ENCODE data around the gene HOXA7. TPM values are rescaled to one million over a fixed set of nuclear protein-coding genes. Genes with fewer than 3 reads are reported as not detected.

Gene HOXA7
- polyA plus RNA-seq, 1 of the 3 experiments (the other 2 are of a cell fraction) = not detected

DNA sequence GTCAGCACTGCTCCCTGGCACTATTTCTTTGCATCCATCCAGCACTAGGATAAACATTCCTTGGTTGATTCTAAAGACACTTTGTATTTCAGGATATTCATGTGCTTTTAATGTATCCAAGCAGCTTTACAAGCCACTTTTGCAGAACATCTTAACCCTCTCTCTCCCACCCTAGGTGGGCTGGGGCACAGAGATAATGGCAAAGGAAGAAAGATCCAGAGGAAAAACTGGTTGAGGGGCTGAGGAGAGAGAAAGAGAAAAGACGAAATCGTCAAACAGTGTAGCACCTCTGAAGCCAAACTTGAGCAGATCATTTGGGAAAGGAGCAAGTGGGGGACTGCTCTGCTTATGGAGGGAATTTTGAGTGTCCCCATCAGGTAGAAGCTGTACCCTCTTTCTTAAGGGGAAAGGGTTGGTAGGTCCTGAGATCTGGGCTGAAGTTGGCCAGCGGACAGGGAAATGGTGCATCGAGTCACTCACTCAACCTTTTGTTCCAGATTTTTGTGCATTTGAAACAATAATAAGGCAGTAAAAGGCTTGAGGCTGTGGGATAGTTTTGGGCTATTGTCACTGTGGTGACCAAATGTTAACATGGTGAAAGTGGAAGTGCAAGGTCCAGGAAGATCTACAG, 47.6 kb upstream of the HOXA7 start:
- WGBS (ENCODE audit: low lambda C conversion rate) = 14% methylated on average over 4 of the region's 4 CpGs

DNA sequence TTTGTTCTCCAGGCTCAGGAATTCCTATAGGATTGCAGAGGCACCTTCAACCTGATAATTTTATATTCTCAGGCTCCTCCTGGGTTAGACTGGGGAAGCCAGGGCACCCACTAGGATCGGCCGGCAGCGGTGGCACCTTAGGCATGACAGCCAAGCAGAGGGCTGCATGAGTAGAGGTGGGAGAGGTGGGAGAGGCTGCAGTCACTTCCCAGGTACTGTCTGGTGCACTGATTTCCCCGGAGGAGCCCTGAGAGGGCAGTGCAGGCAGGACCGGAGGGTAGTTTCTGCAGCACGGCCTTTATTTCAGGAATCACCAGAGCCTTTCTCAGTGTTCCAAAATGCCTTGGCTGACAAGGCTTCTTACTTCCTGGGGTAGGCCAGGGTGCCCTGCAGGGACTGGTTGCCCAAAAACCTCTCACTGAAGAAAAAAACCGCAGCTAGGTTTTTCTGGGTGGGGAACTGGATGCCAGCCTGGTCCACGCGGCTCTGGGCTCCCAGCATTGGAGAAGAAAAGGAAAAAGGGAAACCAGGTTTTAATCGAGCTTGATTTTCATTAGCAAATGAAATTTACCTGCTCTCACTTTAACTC, 47.0 kb upstream of the HOXA7 start:
- TF ChIP-seq SMC3 (IDR thresholded peaks at IDR 0.05; ENCODE audit: low read depth, low read length) = no peak
- TF ChIP-seq RXRA (IDR thresholded peaks at IDR 0.05; ENCODE audit: borderline replicate concordance, low read depth) = no peak
- TF ChIP-seq FOXM1 (IDR thresholded peaks at IDR 0.05; ENCODE audit: low read depth) = no peak
- TF ChIP-seq GATA2 (CRISPR knock-in tag; IDR thresholded peaks at IDR 0.05) = no peak
- TF ChIP-seq FOXJ3 (CRISPR knock-in tag; IDR thresholded peaks at IDR 0.05) = no peak
- TF ChIP-seq, protein P1, sequence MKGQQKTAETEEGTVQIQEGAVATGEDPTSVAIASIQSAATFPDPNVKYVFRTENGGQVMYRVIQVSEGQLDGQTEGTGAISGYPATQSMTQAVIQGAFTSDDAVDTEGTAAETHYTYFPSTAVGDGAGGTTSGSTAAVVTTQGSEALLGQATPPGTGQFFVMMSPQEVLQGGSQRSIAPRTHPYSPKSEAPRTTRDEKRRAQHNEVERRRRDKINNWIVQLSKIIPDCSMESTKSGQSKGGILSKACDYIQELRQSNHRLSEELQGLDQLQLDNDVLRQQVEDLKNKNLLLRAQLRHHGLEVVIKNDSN (IDR thresholded peaks at IDR 0.05; ENCODE audit: borderline replicate concordance, low read depth) = no peak
- H3K9me3 ChIP-seq = no peaks in the 10 kb centered on the region
- H3K27me3 ChIP-seq (ENCODE audit: insufficient read depth) = peaks cover 93% of the 10 kb centered on the region
- no peak overlapping the region for H3K4me2 ChIP-seq
- no peak overlapping the region for H3K9ac ChIP-seq
- no peaks in the 10 kb centered on the region for H3K9me2 ChIP-seq
- H3K4me1 ChIP-seq (ENCODE audit: control insufficient read depth in 1 of 2, insufficient read depth in 2 of 2, low read depth in 1 of 2, low read length in 1 of 2) = peaks cover 0 to 7% of the 10 kb centered on the region in 2 experiments; a peak in 1 of 4 replicates
- H3K4me3 ChIP-seq (ENCODE audit: low read depth in 2 of 2, low read length in 1 of 2) = no peak overlapping the region
- no peaks in the 10 kb centered on the region for H3K36me3 ChIP-seq (replicated peaks in 1 of 2; ENCODE audit: control insufficient read depth in 1 of 2, insufficient read depth in 2 of 2, low read length in 1 of 2)
- ChIA-PET POLR2A (no interaction called here), CTCF (interaction anchor here (0.7 to 7.3 kb wide), 13 partner anchors 9 to 893 kb away, joined by 3 to 37 read pairs (median 4); no protein-coding TSS in a partner anchor)
- no peaks in the 10 kb centered on the region for H3F3A ChIP-seq (replicated peaks; ENCODE audit: insufficient read depth)
- no peak for DNase-seq
- no peak overlapping the region for H3K27ac ChIP-seq (ENCODE audit: low read depth in 2 of 2, low read length in 1 of 2)
- 4% methylated on average over 10 of the region's 10 CpGs for WGBS (ENCODE audit: low lambda C conversion rate)
- H4K20me1 ChIP-seq (ENCODE audit: insufficient read depth) = peaks cover 6% of the 10 kb centered on the region; the same call in 1 of the 2 replicates
- no peak overlapping the region for H2AFZ ChIP-seq (ENCODE audit: low read depth)
- no peaks in the 10 kb centered on the region for H3K79me2 ChIP-seq (ENCODE audit: insufficient read depth)

More for the DNA sequence above, 47.6 kb upstream of the HOXA7 start:
- no peak for DNase-seq
- Histone ChIP-seq H3K9ac (no peak overlapping the region), H3K27me3 (ENCODE audit: insufficient read depth) (peaks cover 93% of the 10 kb centered on the region), H3K36me3 (replicated peaks in 1 of 2; ENCODE audit: control insufficient read depth in 1 of 2, insufficient read depth in 2 of 2, low read length in 1 of 2) (no peaks in the 10 kb centered on the region), H4K20me1 (ENCODE audit: insufficient read depth) (peaks cover 6% of the 10 kb centered on the region; the same call in 1 of the 2 replicates), H3K79me2 (ENCODE audit: insufficient read depth) (no peaks in the 10 kb centered on the region), H3K27ac (ENCODE audit: low read depth in 2 of 2, low read length in 1 of 2) (no peak overlapping the region), H3K4me1 (ENCODE audit: control insufficient read depth in 1 of 2, insufficient read depth in 2 of 2, low read depth in 1 of 2, low read length in 1 of 2) (peaks cover 0 to 7% of the 10 kb centered on the region in 2 experiments; a peak in 1 of 4 replicates), H3F3A (replicated peaks; ENCODE audit: insufficient read depth) (no peaks in the 10 kb centered on the region), H3K9me3 (no peaks in the 10 kb centered on the region), H2AFZ (ENCODE audit: low read depth) (no peak overlapping the region), H3K4me3 (ENCODE audit: low read depth in 2 of 2, low read length in 1 of 2) (no peak overlapping the region), H3K9me2 (no peaks in the 10 kb centered on the region), H3K4me2 (no peak overlapping the region)
- POLR2A ChIA-PET = no interaction called here
- no peak for TF ChIP-seq FOXJ3 (CRISPR knock-in tag; IDR thresholded peaks at IDR 0.05)
- peak; percentile 32; the same call in 1 of the 2 replicates for TF ChIP-seq EZH2phosphoT487 (IDR thresholded peaks at IDR 0.05; ENCODE audit: borderline replicate concordance, low read depth)
- TF ChIP-seq, protein P2, sequence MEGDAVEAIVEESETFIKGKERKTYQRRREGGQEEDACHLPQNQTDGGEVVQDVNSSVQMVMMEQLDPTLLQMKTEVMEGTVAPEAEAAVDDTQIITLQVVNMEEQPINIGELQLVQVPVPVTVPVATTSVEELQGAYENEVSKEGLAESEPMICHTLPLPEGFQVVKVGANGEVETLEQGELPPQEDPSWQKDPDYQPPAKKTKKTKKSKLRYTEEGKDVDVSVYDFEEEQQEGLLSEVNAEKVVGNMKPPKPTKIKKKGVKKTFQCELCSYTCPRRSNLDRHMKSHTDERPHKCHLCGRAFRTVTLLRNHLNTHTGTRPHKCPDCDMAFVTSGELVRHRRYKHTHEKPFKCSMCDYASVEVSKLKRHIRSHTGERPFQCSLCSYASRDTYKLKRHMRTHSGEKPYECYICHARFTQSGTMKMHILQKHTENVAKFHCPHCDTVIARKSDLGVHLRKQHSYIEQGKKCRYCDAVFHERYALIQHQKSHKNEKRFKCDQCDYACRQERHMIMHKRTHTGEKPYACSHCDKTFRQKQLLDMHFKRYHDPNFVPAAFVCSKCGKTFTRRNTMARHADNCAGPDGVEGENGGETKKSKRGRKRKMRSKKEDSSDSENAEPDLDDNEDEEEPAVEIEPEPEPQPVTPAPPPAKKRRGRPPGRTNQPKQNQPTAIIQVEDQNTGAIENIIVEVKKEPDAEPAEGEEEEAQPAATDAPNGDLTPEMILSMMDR (IDR thresholded peaks at IDR 0.05) = no peak
- CTCF ChIA-PET = interaction anchor here (0.9 to 7.3 kb wide), 13 partner anchors 9 to 892 kb away, joined by 3 to 37 read pairs (median 4); no protein-coding TSS in a partner anchor

Data from SK-N-SH (cell line).